Body of pancreas (tissue), 4 donors: ENCODE results near the gene MDFIC2. TPM values are rescaled to one million over a fixed set of nuclear protein-coding genes. Genes with fewer than 3 reads are reported as not detected.
"Not testable (repeated sequence)": the region's sequence is repeated elsewhere in the genome, so short reads cannot be mapped to it uniquely, and the experiment has no call there.

Experiments used
- ATAC-seq: fragments of 150-250 bp; one replicate; pipeline ENCODE4 v1.9.1; 2016
- DNase-seq, 4 donors: peaks; one replicate each; pipeline ENCODE4 v3.0.0-alpha.2; 2019
- H3K27ac ChIP-seq, 4 donors: fragments of 200-600 bp; sonication (generic); 1 replicate in 3 of 4; 2 replicates in 1 of 4; pipeline versions ENCODE4 v1.5.1 to v1.6.1; 2016 to 2019; ENCODE audit warnings: mild to moderate bottlenecking in 1 of 4, mixed read lengths in 1 of 4, moderate library complexity in 1 of 4
- H3K27me3 ChIP-seq, 2 donors: fragments of 200-600 bp; sonication (generic); one replicate each; pipeline ENCODE4 v1.6.0; 2016; ENCODE audit warnings: mild to moderate bottlenecking in 1 of 2
- H3K36me3 ChIP-seq, 2 donors: fragments of 200-600 bp; sonication (generic); replicated peaks in 1 of 2; 2 replicates each; pipeline ENCODE4 v1.5.1; 2016; ENCODE audit warnings: low read depth in 2 of 2; ENCODE audit not compliant: insufficient read depth in 1 of 2
- H3K4me1 ChIP-seq: fragments of 200-600 bp; sonication (generic); one replicate; pipeline ENCODE4 v1.6.0; 2016
- H3K4me3 ChIP-seq, 2 donors: fragments of 200-600 bp; sonication (generic); 1 replicate in 1 of 2; 2 replicates in 1 of 2; pipeline ENCODE4 v1.5.1; 2016 to 2019
- H3K9me3 ChIP-seq, 3 donors: fragments of 200-600 bp; sonication (generic); 1 replicate in 2 of 3; 2 replicates in 1 of 3; pipeline ENCODE4 v1.5.1; 2016
- CTCF ChIP-seq, 7 experiments: fragments of 450-650 bp in 4 of 7; fragments of 200-600 bp in 3 of 7; sonication (generic) in 3 of 7; IDR thresholded peaks; one replicate each; pipeline ENCODE4 v1.5.1; 2016 to 2019; ENCODE audit warnings: antibody characterized with exemption in 7 of 7
- POLR2A ChIP-seq, 3 donors: fragments of 450-650 bp; IDR thresholded peaks; one replicate each; pipeline ENCODE4 v1.6.1; 2016; ENCODE audit warnings: antibody characterized with exemption in 3 of 3, mild to moderate bottlenecking in 2 of 3
- WGBS, 2 donors: methylation state at CpG; one replicate each; pipeline ENCODE4 v1.1.5; 2017; 5-methylcytosine and 5-hydroxymethylcytosine counted together
- intact Hi-C: fragments of 100-400 bp; cut with DNase I; formaldehyde crosslinking; loops from one replicate; pipeline ENCODE4 v1.15.1; 2023
- total RNA-seq, 2 donors: library from RNA; depleted of rRNA; stranded (reverse); fragments of >200 nt; gene quantifications; one replicate each; pipeline ENCODE4 v1.1.0, GENCODE V29; 2016

The MDFIC2 gene
- total RNA-seq, 2 donors from 2014 or later: not detected

GRCh38 chr3:70231266-70231701 is 81.2 kb downstream of the MDFIC2 start:
- Histone ChIP-seq H3K4me3 (no peak overlapping the region), H3K27me3 (no peaks in the 10 kb centered on the region), H3K9me3 (no peaks in the 10 kb centered on the region), H3K4me1 (no peaks in the 10 kb centered on the region), H3K27ac (no peak overlapping the region), H3K36me3 (no peaks in the 10 kb centered on the region)
- DNase-seq (no peak), ATAC-seq (no peak)
- TF ChIP-seq CTCF (IDR thresholded peaks at IDR 0.05) (no peak), POLR2A (IDR thresholded peaks at IDR 0.05) (no peak)
- intact Hi-C loops: no loop called here
- 70 to 77% methylated on average over 15 of the region's 15 CpGs for WGBS, 2 donors

GRCh38 chr3:70227437-70227836 is 85.0 kb downstream of the MDFIC2 start:
- no peak for DNase-seq
- Histone ChIP-seq H3K36me3 (no peaks in the 10 kb centered on the region), H3K27ac (no peak overlapping the region), H3K4me3 (no peak overlapping the region), H3K4me1 (no peaks in the 10 kb centered on the region), H3K27me3 (no peaks in the 10 kb centered on the region), H3K9me3 (no peaks in the 10 kb centered on the region)
- intact Hi-C loops: no loop called here
- no peak for ATAC-seq
- no peak for TF ChIP-seq CTCF (IDR thresholded peaks at IDR 0.05)
- no peak for TF ChIP-seq POLR2A (IDR thresholded peaks at IDR 0.05)
- 62 to 65% methylated on average over 3 of the region's 3 CpGs for WGBS, 2 donors

GRCh38 chr3:70225146-70225545 is 87.3 kb downstream of the MDFIC2 start:
- no peak for TF ChIP-seq CTCF (IDR thresholded peaks at IDR 0.05)
- TF ChIP-seq POLR2A (IDR thresholded peaks at IDR 0.05): no peak
- WGBS, 2 donors: 72 to 75% methylated on average over 3 of the region's 3 CpGs
- Histone ChIP-seq H3K36me3 (no peaks in the 10 kb centered on the region), H3K4me3 (no peak overlapping the region), H3K27ac (no peak overlapping the region), H3K27me3 (no peaks in the 10 kb centered on the region), H3K9me3 (no peaks in the 10 kb centered on the region), H3K4me1 (no peaks in the 10 kb centered on the region)
- no peak for ATAC-seq
- no peak for DNase-seq
- intact Hi-C loops: no loop called here

GRCh38 chr3:70224337-70224736 is 88.1 kb downstream of the MDFIC2 start:
- Histone ChIP-seq H3K4me1 (no peaks in the 10 kb centered on the region), H3K4me3 (no peak overlapping the region), H3K36me3 (no peaks in the 10 kb centered on the region), H3K27me3 (no peaks in the 10 kb centered on the region), H3K27ac (no peak overlapping the region), H3K9me3 (no peaks in the 10 kb centered on the region)
- ATAC-seq (no peak), DNase-seq (no peak)
- 74 to 75% methylated on average over 5 of the region's 5 CpGs for WGBS, 2 donors
- intact Hi-C loops: no loop called here
- no peak for TF ChIP-seq CTCF (IDR thresholded peaks at IDR 0.05)
- no peak for TF ChIP-seq POLR2A (IDR thresholded peaks at IDR 0.05)

GRCh38 chr3:70218471-70218870 is 94.0 kb downstream of the MDFIC2 start:
- intact Hi-C loops: no loop called here
- ATAC-seq (no peak), DNase-seq (no peak)
- Histone ChIP-seq H3K4me1 (no peaks in the 10 kb centered on the region), H3K27me3 (no peaks in the 10 kb centered on the region), H3K9me3 (no peaks in the 10 kb centered on the region), H3K36me3 (no peaks in the 10 kb centered on the region), H3K27ac (no peak overlapping the region), H3K4me3 (no peak overlapping the region)
- no peak for TF ChIP-seq POLR2A (IDR thresholded peaks at IDR 0.05)
- no peak for TF ChIP-seq CTCF (IDR thresholded peaks at IDR 0.05)
- 58 to 68% methylated on average over 3 of the region's 3 CpGs for WGBS, 2 donors

- H3K4me1 ChIP-seq, H3K27ac ChIP-seq, H3K4me3 ChIP-seq, ATAC-seq, intact Hi-C loops, H3K36me3 ChIP-seq, H3K27me3 ChIP-seq, H3K9me3 ChIP-seq, DNase-seq: not testable (repeated sequence)
Measured at GRCh38 chr3:70211274-70211673, 101.2 kb downstream of the MDFIC2 start.
